Skeletal muscle satellite cell (primary cell): ENCODE results near the gene SPART.
A peak's percentile ranks its signal among the peaks of the same experiment; 100 is the strongest.

Source experiments
- H3K27me3 ChIP-seq: 2 replicates; pipeline ENCODE4 v1.7.0; 2013; ENCODE audit warnings: low read length; ENCODE audit not compliant: control insufficient read depth, insufficient read depth
- H3K36me3 ChIP-seq: 2 replicates; pipeline ENCODE4 v1.7.0; 2013; ENCODE audit warnings: mild to moderate bottlenecking, control low read depth, low read length; ENCODE audit not compliant: insufficient read depth
- H3K4me1 ChIP-seq: 2 replicates; pipeline ENCODE4 v1.7.0; 2013; ENCODE audit warnings: low read length; ENCODE audit not compliant: control insufficient read depth, insufficient read depth
- H3K4me2 ChIP-seq: 2 replicates; pipeline ENCODE4 v1.7.0; 2013; ENCODE audit warnings: mild to moderate bottlenecking, low read length
- H3K4me3 ChIP-seq: 2 replicates; pipeline ENCODE4 v1.7.0; 2013; ENCODE audit warnings: low read length
- H3K9ac ChIP-seq: 2 replicates; pipeline ENCODE4 v1.7.0; 2013; ENCODE audit warnings: mild to moderate bottlenecking, low read depth, low read length, moderate library complexity
- H3K9me3 ChIP-seq: replicated peaks from 2 replicates; pipeline ENCODE4 v1.7.0; 2013; ENCODE audit warnings: mild to moderate bottlenecking, control low read depth, low read length

SPART gene

GRCh38 chr13:36362914-36363313 is 16.7 kb upstream of the SPART start:
- Histone ChIP-seq H3K27me3 (no peaks in the 10 kb centered on the region), H3K9me3 (no peaks in the 10 kb centered on the region), H3K4me2 (peak overlapping the region; percentile 59), H3K4me1 (peaks cover 9% of the 10 kb centered on the region), H3K36me3 (no peaks in the 10 kb centered on the region), H3K4me3 (no peak overlapping the region), H3K9ac (no peak overlapping the region)

- Histone ChIP-seq H3K9ac (no peak overlapping the region), H3K27me3 (no peaks in the 10 kb centered on the region), H3K4me3 (no peak overlapping the region), H3K4me1 (peaks cover 9% of the 10 kb centered on the region), H3K4me2 (peak overlapping the region; percentile 59), H3K9me3 (no peaks in the 10 kb centered on the region), H3K36me3 (no peaks in the 10 kb centered on the region)
These were observed 16.1 kb upstream of the SPART start for GRCh38 chr13:36362251-36362650.

- Histone ChIP-seq H3K4me1 (peaks cover 9% of the 10 kb centered on the region), H3K4me2 (no peak overlapping the region), H3K36me3 (no peaks in the 10 kb centered on the region), H3K9me3 (no peaks in the 10 kb centered on the region), H3K9ac (no peak overlapping the region), H3K27me3 (no peaks in the 10 kb centered on the region), H3K4me3 (no peak overlapping the region)
These were observed 14.7 kb upstream of the SPART start for GRCh38 chr13:36360903-36361302.

GRCh38 chr13:36359301-36359950 is 13.2 kb upstream of the SPART start:
- Histone ChIP-seq H3K27me3 (no peaks in the 10 kb centered on the region), H3K36me3 (no peaks in the 10 kb centered on the region), H3K4me1 (peaks cover 9% of the 10 kb centered on the region), H3K4me2 (no peak overlapping the region), H3K9ac (no peak overlapping the region), H3K4me3 (no peak overlapping the region), H3K9me3 (no peaks in the 10 kb centered on the region)

GRCh38 chr13:36358175-36358718 is 12.1 kb upstream of the SPART start:
- Histone ChIP-seq H3K4me3 (no peak overlapping the region), H3K4me2 (no peak overlapping the region), H3K36me3 (no peaks in the 10 kb centered on the region), H3K9me3 (no peaks in the 10 kb centered on the region), H3K9ac (no peak overlapping the region), H3K27me3 (no peaks in the 10 kb centered on the region), H3K4me1 (peaks cover 9% of the 10 kb centered on the region)

GRCh38 chr13:36357692-36358091 is 11.5 kb upstream of the SPART start:
- Histone ChIP-seq H3K36me3 (no peaks in the 10 kb centered on the region), H3K4me1 (peaks cover 3% of the 10 kb centered on the region), H3K4me2 (no peak overlapping the region), H3K9ac (no peak overlapping the region), H3K9me3 (no peaks in the 10 kb centered on the region), H3K4me3 (no peak overlapping the region), H3K27me3 (no peaks in the 10 kb centered on the region)

GRCh38 chr13:36357231-36357630 is 11.0 kb upstream of the SPART start:
- H3K36me3 ChIP-seq: no peaks in the 10 kb centered on the region

GRCh38 chr13:36356058-36356457 is 9.9 kb upstream of the SPART start:
- Histone ChIP-seq H3K27me3 (no peaks in the 10 kb centered on the region), H3K4me2 (no peak overlapping the region), H3K4me3 (no peak overlapping the region), H3K9ac (no peak overlapping the region), H3K9me3 (no peaks in the 10 kb centered on the region), H3K4me1 (no peaks in the 10 kb centered on the region), H3K36me3 (no peaks in the 10 kb centered on the region)

More at GRCh38 chr13:36357231-36357630, 11.0 kb upstream of the SPART start:
- H3K9ac ChIP-seq: no peak overlapping the region
- H3K4me1 ChIP-seq: no peaks in the 10 kb centered on the region
- no peaks in the 10 kb centered on the region for H3K27me3 ChIP-seq
- H3K9me3 ChIP-seq: no peaks in the 10 kb centered on the region
- no peak overlapping the region for H3K4me3 ChIP-seq
- no peak overlapping the region for H3K4me2 ChIP-seq

GRCh38 chr13:36355632-36356031 is 9.4 kb upstream of the SPART start:
- Histone ChIP-seq H3K9me3 (no peaks in the 10 kb centered on the region), H3K4me1 (no peaks in the 10 kb centered on the region), H3K4me3 (no peak overlapping the region), H3K27me3 (no peaks in the 10 kb centered on the region), H3K36me3 (no peaks in the 10 kb centered on the region), H3K9ac (no peak overlapping the region), H3K4me2 (no peak overlapping the region)

GRCh38 chr13:36354842-36355623 is 8.8 kb upstream of the SPART start:
- Histone ChIP-seq H3K27me3 (no peaks in the 10 kb centered on the region), H3K4me3 (no peak overlapping the region), H3K9ac (no peak overlapping the region), H3K4me1 (no peaks in the 10 kb centered on the region), H3K9me3 (no peaks in the 10 kb centered on the region), H3K4me2 (no peak overlapping the region), H3K36me3 (no peaks in the 10 kb centered on the region)

- no peaks in the 10 kb centered on the region for H3K9me3 ChIP-seq
- no peak overlapping the region for H3K4me2 ChIP-seq
- H3K9ac ChIP-seq: no peak overlapping the region
- H3K27me3 ChIP-seq: no peaks in the 10 kb centered on the region
- H3K36me3 ChIP-seq: no peaks in the 10 kb centered on the region
- no peak overlapping the region for H3K4me3 ChIP-seq
- H3K4me1 ChIP-seq: no peaks in the 10 kb centered on the region
These were observed 6.8 kb upstream of the SPART start for GRCh38 chr13:36353001-36353400.
